Skeletal muscle tissue (tissue), 4 donors: Measurements from ENCODE around the gene CDH1. TPM values are rescaled to one million over a fixed set of nuclear protein-coding genes. Genes with fewer than 3 reads are reported as not detected.
"Not testable (repeated sequence)": the region's sequence is repeated elsewhere in the genome, so short reads cannot be mapped to it uniquely, and the experiment has no call there.

Experiments
- H3K27ac ChIP-seq: one replicate; pipeline ENCODE4 v1.7.0; 2013; ENCODE audit warnings: mild to moderate bottlenecking, low read depth, low read length, inconsistent platforms
- H3K27me3 ChIP-seq, 3 donors: one replicate each; pipeline ENCODE4 v1.7.0; 2013; ENCODE audit warnings: low read length in 3 of 3; ENCODE audit not compliant: control insufficient read depth in 3 of 3, insufficient read depth in 3 of 3
- H3K36me3 ChIP-seq, 3 donors: one replicate each; pipeline ENCODE4 v1.7.0; 2013; ENCODE audit warnings: low read length in 3 of 3; ENCODE audit not compliant: control insufficient read depth in 3 of 3, insufficient read depth in 3 of 3
- H3K4me1 ChIP-seq, 3 donors: one replicate each; pipeline ENCODE4 v1.7.0; 2013; ENCODE audit warnings: low read length in 3 of 3, mild to moderate bottlenecking in 3 of 3; ENCODE audit not compliant: control insufficient read depth in 3 of 3, insufficient read depth in 3 of 3
- H3K4me3 ChIP-seq, 3 donors: one replicate each; pipeline ENCODE4 v1.7.0; 2013; ENCODE audit warnings: low read length in 3 of 3
- H3K9ac ChIP-seq, 3 donors: one replicate each; pipeline ENCODE4 v1.7.0; 2013; ENCODE audit warnings: low read length in 3 of 3, mild to moderate bottlenecking in 3 of 3, moderate library complexity in 2 of 3, low read depth in 1 of 3
- H3K9me3 ChIP-seq, 3 donors: one replicate each; pipeline ENCODE4 v1.7.0; 2013; ENCODE audit warnings: low read length in 3 of 3; ENCODE audit not compliant: control insufficient read depth in 3 of 3
- total RNA-seq: library from RNA; depleted of rRNA; stranded (reverse); fragments of >200 nt; gene quantifications from one replicate; pipeline ENCODE4 v1.2.3, GENCODE V29; 2014
- donor health status: Osteomylitis.

CDH1 gene
- total RNA-seq, 1 donor from 2014 or later: 3.7 TPM

- H3K27ac ChIP-seq: peak overlapping the region; percentile 83
- H3K4me1 ChIP-seq: peaks cover 0 to 17% (median 6%) of the 10 kb centered on the region in 3 donors
- peak overlapping the region; percentile 93 to 97 (median 96) for H3K9ac ChIP-seq
- H3K4me3 ChIP-seq: peak overlapping the region; percentile 90 to 94 (median 93)
- not testable (repeated sequence) for H3K27me3 ChIP-seq, H3K9me3 ChIP-seq, H3K36me3 ChIP-seq
Observed at GRCh38 chr16:68842964-68843481, 105.9 kb downstream of the CDH1 start.

GRCh38 chr16:68843482-68844210 is 106.6 kb downstream of the CDH1 start, which contains the start of gene TANGO6:
TANGO6 (plus strand) TSS chr16:68843531; CDS start chr16:68843618, 87 bp downstream.
- Histone ChIP-seq H3K4me3 (peak within 1 kb of the TSS; percentile 90 to 94 (median 93)), H3K27ac (peak within 1 kb of the TSS; percentile 83), H3K36me3 (no peaks in the 10 kb centered on the region), H3K4me1 (peaks cover 0 to 17% (median 6%) of the 10 kb centered on the region in 3 donors), H3K27me3 (no peaks in the 10 kb centered on the region), H3K9me3 (no peaks in the 10 kb centered on the region), H3K9ac (peak within 1 kb of the TSS; percentile 93 to 97 (median 96))

- Histone ChIP-seq H3K4me1 (peaks cover 0 to 17% (median 6%) of the 10 kb centered on the region in 3 donors), H3K9me3 (no peaks in the 10 kb centered on the region), H3K27ac (peak overlapping the region; percentile 83), H3K4me3 (peak overlapping the region; percentile 90 to 94 (median 93)), H3K36me3 (no peaks in the 10 kb centered on the region), H3K9ac (peak overlapping the region; percentile 93 to 97 (median 96)), H3K27me3 (no peaks in the 10 kb centered on the region)
Observed at GRCh38 chr16:68844211-68844564, 107.1 kb downstream of the CDH1 start.

- no peak overlapping the region for H3K4me3 ChIP-seq
- no peak overlapping the region for H3K27ac ChIP-seq
- peaks cover 0 to 8% (median 6%) of the 10 kb centered on the region in 3 donors for H3K4me1 ChIP-seq
- H3K27me3 ChIP-seq: no peaks in the 10 kb centered on the region
- H3K36me3 ChIP-seq: no peaks in the 10 kb centered on the region
- H3K9me3 ChIP-seq: no peaks in the 10 kb centered on the region
- no peak overlapping the region for H3K9ac ChIP-seq
Observed at GRCh38 chr16:68848786-68849185, 111.7 kb downstream of the CDH1 start.

- no peaks in the 10 kb centered on the region for H3K4me1 ChIP-seq
Observed at GRCh38 chr16:68850481-68850880, 113.4 kb downstream of the CDH1 start.

GRCh38 chr16:68851601-68852000 is 114.5 kb downstream of the CDH1 start:
- H3K4me1 ChIP-seq: no peaks in the 10 kb centered on the region
- H3K9me3 ChIP-seq: no peaks in the 10 kb centered on the region
- H3K4me3 ChIP-seq: no peak overlapping the region
- H3K27ac ChIP-seq: no peak overlapping the region
- no peaks in the 10 kb centered on the region for H3K36me3 ChIP-seq
- H3K27me3 ChIP-seq: no peaks in the 10 kb centered on the region
- H3K9ac ChIP-seq: no peak overlapping the region

More at GRCh38 chr16:68850481-68850880, 113.4 kb downstream of the CDH1 start:
- H3K27me3 ChIP-seq: no peaks in the 10 kb centered on the region
- H3K36me3 ChIP-seq: no peaks in the 10 kb centered on the region
- H3K9ac ChIP-seq: no peak overlapping the region
- no peak overlapping the region for H3K4me3 ChIP-seq
- H3K27ac ChIP-seq: no peak overlapping the region
- H3K9me3 ChIP-seq: no peaks in the 10 kb centered on the region

- Histone ChIP-seq H3K36me3 (peaks cover 11 to 21% (median 14%) of the 10 kb centered on the region in 3 donors), H3K9ac (no peak overlapping the region), H3K9me3 (no peaks in the 10 kb centered on the region), H3K4me3 (no peak overlapping the region), H3K4me1 (no peaks in the 10 kb centered on the region), H3K27me3 (no peaks in the 10 kb centered on the region), H3K27ac (no peak overlapping the region)
Observed at GRCh38 chr16:68857479-68857878, 120.4 kb downstream of the CDH1 start.

GRCh38 chr16:68859828-68860227 is 122.7 kb downstream of the CDH1 start:
- Histone ChIP-seq H3K27ac (no peak overlapping the region), H3K9ac (no peak overlapping the region), H3K27me3 (no peaks in the 10 kb centered on the region), H3K9me3 (no peaks in the 10 kb centered on the region), H3K36me3 (peaks cover 14 to 37% (median 22%) of the 10 kb centered on the region in 3 donors), H3K4me3 (no peak overlapping the region), H3K4me1 (no peaks in the 10 kb centered on the region)

- Histone ChIP-seq H3K4me1 (no peaks in the 10 kb centered on the region), H3K36me3 (peaks cover 14 to 37% (median 24%) of the 10 kb centered on the region in 3 donors), H3K27ac (no peak overlapping the region), H3K9ac (no peak overlapping the region), H3K4me3 (no peak overlapping the region), H3K27me3 (no peaks in the 10 kb centered on the region), H3K9me3 (no peaks in the 10 kb centered on the region)
Observed at GRCh38 chr16:68860978-68861892, 124.1 kb downstream of the CDH1 start.
